Activated T-cell treated with anti-CD3 and anti-CD28 coated beads, Interleukin-2, amount 50 U/mL, for 72 hours (primary cell): Measurements from ENCODE around the gene STAG1. TPM values are rescaled to one million over a fixed set of nuclear protein-coding genes. Genes with fewer than 3 reads are reported as not detected.
"Not testable (repeated sequence)": the region's sequence is repeated elsewhere in the genome, so short reads cannot be mapped to it uniquely, and the experiment has no call there.

Source experiments
- ATAC-seq, 2 donors: fragments of 150-1000 bp; cut with Tn5 transposase; replicated peaks in 1 of 2; 2 replicates each; pipeline ENCODE4 v1.10.0; 2021; ENCODE audit warnings: moderate library complexity in 2 of 2, mild to moderate bottlenecking in 1 of 2
- DNase-seq, 2 donors: peaks; one replicate each; pipeline ENCODE4 v3.0.0; 2021 to 2022; ENCODE audit warnings: mixed read lengths in 1 of 2
- H3K27ac Mint-ChIP-seq: one replicate; pipeline ENCODE4 v1.8.0; 2022; ENCODE audit warnings: mild to moderate bottlenecking, moderate library complexity, mixed read lengths
- H3K27me3 Mint-ChIP-seq: one replicate; pipeline ENCODE4 v1.8.0; 2022; ENCODE audit warnings: low read depth, mixed read lengths
- H3K36me3 Mint-ChIP-seq, 2 donors: one replicate each; pipeline ENCODE4 v1.8.0; 2022; ENCODE audit warnings: mixed read lengths in 2 of 2, mild to moderate bottlenecking in 1 of 2; ENCODE audit not compliant: insufficient read depth in 2 of 2
- H3K4me1 Mint-ChIP-seq: one replicate; pipeline ENCODE4 v1.8.0; 2022; ENCODE audit warnings: low read depth, mixed read lengths
- H3K4me3 Mint-ChIP-seq, 2 donors: one replicate each; pipeline ENCODE4 v1.8.0; 2022; ENCODE audit warnings: mild to moderate bottlenecking in 2 of 2, mixed read lengths in 2 of 2, moderate library complexity in 2 of 2
- H3K9me3 Mint-ChIP-seq, 2 donors: one replicate each; pipeline ENCODE4 v1.8.0; 2022; ENCODE audit warnings: mixed read lengths in 2 of 2
- total RNA-seq, 2 donors: library from RNA; stranded (reverse); gene quantifications; one replicate each; pipeline ENCODE4 v1.2.3, GENCODE V29; 2022

The STAG1 gene
- total RNA-seq, 2 donors from 2014 or later = 41.0 to 52.7 TPM

DNA sequence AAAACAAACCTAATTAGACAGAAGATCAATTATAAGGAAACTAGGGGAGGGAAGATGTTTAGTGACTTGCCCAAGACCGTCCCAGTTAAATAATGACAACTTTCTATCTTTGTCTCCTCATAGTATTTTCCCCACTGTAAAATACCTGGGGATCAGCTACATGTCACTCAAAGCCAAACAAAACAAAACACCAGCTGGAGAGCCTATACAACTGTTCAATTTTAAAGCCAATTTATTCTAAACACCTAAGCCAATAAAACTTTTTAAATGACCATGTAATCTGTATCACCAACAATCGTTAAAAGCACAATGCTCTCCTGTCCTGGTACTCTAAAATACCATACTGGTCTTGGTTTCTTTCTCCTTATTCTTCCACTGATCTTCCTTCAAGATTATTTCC, 168.4 kb downstream of the STAG1 start:
- Mint-ChIP-seq H3K27ac (no peak overlapping the region), H3K4me3 (no peak overlapping the region), H3K4me1 (peaks cover 11% of the 10 kb centered on the region), H3K9me3 (no peaks in the 10 kb centered on the region), H3K36me3 (peaks cover 0 to 7% of the 10 kb centered on the region in 2 donors), H3K27me3 (no peaks in the 10 kb centered on the region)
- ATAC-seq (no peak), DNase-seq (no peak)

DNA sequence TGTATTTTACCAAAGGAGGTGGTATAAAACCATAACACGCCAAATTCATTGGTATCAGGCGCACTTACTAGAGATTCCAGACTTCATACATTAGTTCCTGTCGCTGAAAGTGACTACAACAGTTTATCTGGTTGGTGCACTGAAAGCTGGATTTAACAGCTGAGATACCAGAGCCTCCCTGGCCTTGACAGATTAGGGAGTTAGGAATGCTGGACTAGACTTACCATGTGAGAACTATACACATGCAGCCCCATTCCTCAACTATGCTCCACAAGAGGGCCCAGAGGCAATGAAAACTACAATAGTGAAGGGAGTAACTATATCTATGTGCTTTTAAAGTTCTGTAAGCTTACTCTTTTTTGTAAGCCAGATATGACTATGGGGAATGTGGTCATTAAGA, 174.4 kb downstream of the STAG1 start:
- ATAC-seq (no peak), DNase-seq (no peak)
- no peak overlapping the region for H3K4me3 Mint-ChIP-seq
- no peaks in the 10 kb centered on the region for H3K9me3 Mint-ChIP-seq
- peaks cover 0 to 6% of the 10 kb centered on the region in 2 donors for H3K36me3 Mint-ChIP-seq
- no peaks in the 10 kb centered on the region for H3K4me1 Mint-ChIP-seq
- H3K27me3 Mint-ChIP-seq = no peaks in the 10 kb centered on the region
- no peak overlapping the region for H3K27ac Mint-ChIP-seq

DNA sequence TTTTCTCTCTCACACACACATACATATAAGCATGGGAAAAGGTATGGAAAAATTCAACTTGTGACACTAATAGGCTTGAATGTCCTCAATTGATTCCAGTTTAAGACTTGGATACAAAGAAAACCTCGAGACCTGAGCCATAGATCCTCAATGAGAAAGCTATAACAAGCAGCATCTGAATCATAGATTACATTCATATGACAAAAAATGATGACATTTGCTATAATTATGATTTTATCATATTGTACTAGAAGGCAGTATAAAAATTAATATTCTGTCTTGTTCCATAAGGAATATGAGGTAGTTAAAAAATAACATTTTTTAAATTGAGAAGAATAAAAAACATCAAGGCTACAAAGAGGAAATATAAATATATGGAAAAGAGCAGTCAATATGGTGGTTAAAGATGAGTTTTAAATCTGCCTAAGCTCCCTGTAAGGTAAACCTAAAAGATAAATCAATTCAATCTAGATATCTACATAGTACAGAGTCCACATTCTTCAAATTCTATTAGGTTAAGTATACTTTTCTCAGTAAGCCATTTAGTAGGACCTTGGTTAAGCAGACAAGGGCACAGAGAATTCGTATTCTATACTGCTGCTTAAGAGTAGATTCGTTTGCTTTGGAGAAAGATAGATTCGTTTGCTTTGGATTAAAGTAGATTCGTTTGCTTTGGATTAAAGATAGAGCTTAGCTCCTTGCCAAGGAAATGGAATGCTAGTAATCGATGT, 175.7 kb downstream of the STAG1 start:
- ATAC-seq = no peak
- H3K4me3 Mint-ChIP-seq = no peak overlapping the region
- H3K27me3 Mint-ChIP-seq = no peaks in the 10 kb centered on the region
- no peaks in the 10 kb centered on the region for H3K9me3 Mint-ChIP-seq
- no peaks in the 10 kb centered on the region for H3K4me1 Mint-ChIP-seq
- H3K27ac Mint-ChIP-seq = no peak overlapping the region
- peaks cover 0 to 6% of the 10 kb centered on the region in 2 donors for H3K36me3 Mint-ChIP-seq
- DNase-seq = no peak

DNA sequence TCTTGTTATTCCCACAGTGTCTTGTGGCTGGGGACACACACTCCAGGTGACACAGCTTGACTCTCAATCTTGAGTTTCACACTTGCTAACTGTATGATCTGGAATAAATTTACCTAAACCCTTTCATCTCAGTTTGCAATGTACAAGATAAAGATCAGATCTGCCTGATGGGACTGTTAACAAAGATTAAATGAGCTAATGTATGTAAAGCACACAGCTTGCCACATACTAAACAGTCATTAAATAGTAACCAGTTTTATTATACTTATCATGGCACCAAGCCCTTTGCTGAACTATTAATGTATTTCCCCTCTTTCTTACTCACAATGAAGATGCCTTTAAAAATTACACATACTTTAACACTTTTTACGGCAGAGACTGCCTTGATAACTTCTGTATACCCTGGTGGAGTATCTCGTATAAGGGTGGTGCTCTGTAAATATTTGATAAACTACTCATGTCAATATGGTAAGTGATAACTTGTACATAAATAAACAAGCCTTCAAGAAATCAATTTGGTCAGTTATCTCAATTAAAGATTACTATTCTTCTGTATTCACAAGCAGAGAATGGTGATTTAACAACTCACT, 184.5 kb downstream of the STAG1 start:
- Mint-ChIP-seq H3K4me1 (peaks cover 10% of the 10 kb centered on the region), H3K4me3 (no peak overlapping the region), H3K36me3 (peaks cover 0 to 6% of the 10 kb centered on the region in 2 donors), H3K9me3 (no peaks in the 10 kb centered on the region), H3K27ac (peak overlapping the region; percentile 4), H3K27me3 (no peaks in the 10 kb centered on the region)
- ATAC-seq = no peak
- DNase-seq = no peak

DNA sequence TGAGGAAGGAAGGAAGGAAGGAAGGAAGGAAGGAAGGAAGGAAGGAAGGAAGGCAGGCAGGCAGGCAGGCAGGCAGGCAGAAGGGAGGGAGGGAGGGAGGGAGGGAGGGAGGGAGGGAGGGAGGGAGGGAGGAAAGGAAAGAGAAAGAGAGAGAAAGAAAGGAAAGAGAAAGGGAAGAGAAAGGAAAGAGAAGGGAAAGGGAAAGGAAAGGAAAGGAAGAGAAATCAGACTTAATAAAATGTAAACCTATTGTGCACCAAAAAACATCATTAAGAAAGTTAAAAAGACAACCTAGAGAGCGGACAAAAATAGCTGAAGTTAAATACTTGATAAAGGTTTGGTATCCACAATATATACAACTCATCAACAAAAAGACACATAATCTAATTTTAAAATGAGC, 187.2 kb downstream of the STAG1 start:
- not testable (repeated sequence) for H3K27me3 Mint-ChIP-seq, H3K4me3 Mint-ChIP-seq, H3K9me3 Mint-ChIP-seq, ATAC-seq, H3K27ac Mint-ChIP-seq, H3K36me3 Mint-ChIP-seq, H3K4me1 Mint-ChIP-seq, DNase-seq

DNA sequence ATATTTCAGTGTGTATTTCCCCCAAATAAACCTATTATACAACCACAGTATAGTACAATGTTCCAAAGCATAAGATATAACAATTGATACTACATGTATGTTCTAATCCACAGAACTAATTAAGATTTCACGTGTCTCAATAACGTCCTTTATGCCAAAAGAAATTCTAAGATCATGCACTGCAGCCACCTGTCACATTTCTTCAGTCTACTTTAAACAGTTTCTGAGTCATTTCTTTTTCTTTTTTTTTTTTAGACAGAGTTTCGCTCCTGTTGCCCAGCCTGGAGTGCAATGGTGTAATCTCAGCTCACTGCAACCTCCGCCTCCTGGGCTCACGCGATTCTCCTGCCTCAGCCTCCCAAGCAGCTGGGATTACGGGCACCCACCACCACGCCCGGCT, 190.2 kb downstream of the STAG1 start:
- DNase-seq (no peak), ATAC-seq (no peak)
- no peaks in the 10 kb centered on the region for H3K27me3 Mint-ChIP-seq
- no peaks in the 10 kb centered on the region for H3K9me3 Mint-ChIP-seq
- H3K27ac Mint-ChIP-seq = no peak overlapping the region
- peaks cover 0 to 8% of the 10 kb centered on the region in 2 donors for H3K36me3 Mint-ChIP-seq
- H3K4me1 Mint-ChIP-seq = peaks cover 10% of the 10 kb centered on the region
- H3K4me3 Mint-ChIP-seq = no peak overlapping the region

DNA sequence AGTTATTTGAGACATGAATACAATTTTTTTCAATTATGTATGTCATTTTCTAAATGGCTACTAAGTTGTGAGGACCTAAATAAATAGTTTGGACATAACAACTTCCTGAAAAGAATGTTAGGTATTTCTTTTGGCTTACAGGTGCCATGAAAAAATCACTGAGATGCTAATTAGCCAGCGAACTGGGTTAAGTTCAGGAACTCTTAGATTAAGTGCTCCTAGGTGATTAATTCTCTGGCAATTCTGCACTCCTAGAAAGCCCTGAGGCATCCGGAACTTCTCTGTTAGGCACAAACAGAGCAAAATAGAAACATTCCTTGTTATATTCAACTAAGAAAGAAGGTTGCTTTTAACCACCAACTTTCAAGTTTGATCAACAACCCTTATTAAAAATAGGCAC, 192.3 kb downstream of the STAG1 start:
- no peak for DNase-seq
- no peak for ATAC-seq

DNA sequence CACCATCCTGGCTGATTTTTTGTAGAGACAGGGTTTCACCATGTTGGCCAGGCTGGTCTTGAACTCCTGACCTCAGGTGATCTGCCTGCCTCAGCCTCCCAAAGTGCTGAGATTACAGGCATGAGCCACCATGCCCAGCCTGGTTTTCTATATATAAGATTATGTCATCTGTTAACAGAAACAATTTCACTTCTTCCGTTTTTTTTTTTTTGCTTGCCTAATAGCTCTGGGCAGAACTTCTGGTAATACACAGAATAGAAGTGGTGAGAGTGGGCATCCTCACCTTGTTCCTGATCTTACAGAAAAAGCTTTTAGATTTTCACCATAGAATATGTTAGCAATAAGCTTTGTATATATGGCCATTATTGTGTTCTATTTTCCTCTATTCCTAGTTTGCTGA, 202.7 kb downstream of the STAG1 start:
- not testable (repeated sequence) for H3K4me1 Mint-ChIP-seq, H3K9me3 Mint-ChIP-seq, H3K4me3 Mint-ChIP-seq, DNase-seq, ATAC-seq, H3K27me3 Mint-ChIP-seq
- peak overlapping the region; percentile 69 for H3K27ac Mint-ChIP-seq
- peaks cover 3 to 11% of the 10 kb centered on the region in 2 donors for H3K36me3 Mint-ChIP-seq

More for the DNA sequence above, 192.3 kb downstream of the STAG1 start:
- no peak overlapping the region for H3K27ac Mint-ChIP-seq
- no peaks in the 10 kb centered on the region for H3K27me3 Mint-ChIP-seq
- peaks cover 0 to 4% of the 10 kb centered on the region in 2 donors for H3K36me3 Mint-ChIP-seq
- H3K4me3 Mint-ChIP-seq = no peak overlapping the region
- peaks cover 10% of the 10 kb centered on the region for H3K4me1 Mint-ChIP-seq
- H3K9me3 Mint-ChIP-seq = no peaks in the 10 kb centered on the region

DNA sequence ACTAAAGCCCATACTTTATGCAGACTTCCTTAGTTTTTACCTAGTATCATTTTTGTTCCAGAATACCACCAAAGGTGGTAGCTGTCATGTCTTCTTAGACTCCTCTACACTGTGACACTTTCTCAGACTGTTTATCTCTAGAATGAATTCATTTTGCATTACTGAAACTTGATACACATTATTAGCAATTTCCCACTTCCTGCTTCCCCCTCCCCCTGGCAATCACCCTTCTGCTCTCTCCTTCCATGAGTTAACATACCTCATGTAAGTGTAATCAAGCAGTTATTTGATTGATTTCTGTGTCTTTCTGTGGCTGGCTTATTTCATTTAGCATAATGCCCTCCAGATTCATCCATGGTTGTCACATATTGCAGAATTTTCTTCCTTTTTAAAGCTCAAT, 204.9 kb downstream of the STAG1 start:
- Mint-ChIP-seq H3K36me3 (peaks cover 3 to 8% of the 10 kb centered on the region in 2 donors), H3K4me1 (no peaks in the 10 kb centered on the region), H3K9me3 (no peaks in the 10 kb centered on the region), H3K27ac (no peak overlapping the region), H3K4me3 (no peak overlapping the region), H3K27me3 (no peaks in the 10 kb centered on the region)
- ATAC-seq (no peak), DNase-seq (no peak)

DNA sequence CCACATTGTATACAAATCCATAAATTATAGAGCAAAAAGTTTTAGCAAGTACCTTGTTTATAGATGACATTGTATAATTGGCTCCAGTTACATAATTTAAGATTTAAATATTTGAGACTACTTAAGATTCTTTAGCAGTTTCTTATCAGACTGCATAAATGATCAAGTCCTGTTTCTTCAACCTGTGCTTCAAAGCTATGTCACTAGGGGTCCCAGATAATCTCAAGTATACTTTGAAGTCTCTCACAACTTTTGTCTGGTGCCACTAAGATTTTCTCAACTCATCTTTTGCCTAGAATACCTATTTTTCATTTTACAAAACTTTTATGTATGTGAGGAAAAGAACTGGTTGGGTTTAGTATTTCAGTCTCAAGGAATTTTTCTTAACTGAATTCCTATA, 205.5 kb downstream of the STAG1 start:
- H3K27ac Mint-ChIP-seq = no peak overlapping the region
- no peak overlapping the region for H3K4me3 Mint-ChIP-seq
- ATAC-seq (no peak), DNase-seq (no peak)
- H3K36me3 Mint-ChIP-seq = peaks cover 3 to 8% of the 10 kb centered on the region in 2 donors
- no peaks in the 10 kb centered on the region for H3K4me1 Mint-ChIP-seq
- H3K9me3 Mint-ChIP-seq = no peaks in the 10 kb centered on the region
- H3K27me3 Mint-ChIP-seq = no peaks in the 10 kb centered on the region

DNA sequence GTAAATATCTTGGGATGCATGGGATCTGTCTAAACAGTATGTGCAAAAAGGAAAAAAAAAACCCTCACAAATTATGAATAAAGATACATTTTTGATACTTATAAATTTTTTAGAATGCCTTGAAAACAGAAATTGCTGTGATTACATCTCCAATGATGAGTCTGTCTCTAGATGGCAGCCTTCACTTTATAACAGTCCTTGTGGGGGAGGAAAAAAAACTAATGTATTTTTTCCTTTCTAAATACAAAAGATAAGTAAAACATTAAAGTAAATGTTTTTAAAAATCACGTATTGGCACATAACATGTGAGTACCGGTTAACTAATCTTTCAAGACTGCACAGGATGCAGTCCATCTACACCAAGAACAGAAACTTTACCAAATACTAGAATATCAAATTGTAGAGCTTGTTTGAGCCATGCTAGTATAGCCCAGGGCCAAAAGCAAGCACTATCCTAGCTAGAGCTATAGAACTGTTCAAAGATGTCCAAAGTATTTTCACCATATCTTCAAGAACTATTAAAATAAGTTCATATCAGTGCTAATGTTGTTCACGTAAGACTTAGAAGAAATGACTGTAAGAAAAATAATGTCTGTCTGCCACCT, 206.4 kb downstream of the STAG1 start:
- no peak for ATAC-seq
- H3K36me3 Mint-ChIP-seq = peaks cover 2 to 8% of the 10 kb centered on the region in 2 donors
- no peaks in the 10 kb centered on the region for H3K4me1 Mint-ChIP-seq
- H3K27ac Mint-ChIP-seq = no peak overlapping the region
- no peaks in the 10 kb centered on the region for H3K9me3 Mint-ChIP-seq
- no peak overlapping the region for H3K4me3 Mint-ChIP-seq
- no peak for DNase-seq
- H3K27me3 Mint-ChIP-seq = no peaks in the 10 kb centered on the region

DNA sequence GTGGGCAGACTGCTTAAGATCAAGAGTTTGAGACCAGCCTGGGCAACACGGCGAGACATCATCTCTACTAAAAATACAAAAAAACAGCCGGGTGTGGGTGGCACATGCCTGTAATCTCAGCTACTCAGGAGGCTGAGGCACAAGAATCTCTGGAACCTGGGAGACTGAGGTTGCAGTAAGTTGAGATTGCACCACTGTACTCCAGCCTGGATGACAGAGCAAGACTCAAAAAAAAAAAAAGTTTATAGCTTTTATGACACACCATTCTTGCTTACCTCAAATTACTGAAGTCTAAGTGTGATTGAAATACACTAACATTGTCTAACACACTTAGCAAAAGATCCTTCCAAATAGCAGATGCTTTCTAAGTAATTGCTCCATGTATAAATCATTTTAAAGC, 207.6 kb downstream of the STAG1 start:
- Mint-ChIP-seq H3K36me3 (peaks cover 0 to 3% of the 10 kb centered on the region in 2 donors), H3K9me3 (no peaks in the 10 kb centered on the region), H3K27ac (no peak overlapping the region), H3K4me1 (no peaks in the 10 kb centered on the region), H3K27me3 (no peaks in the 10 kb centered on the region), H3K4me3 (no peak overlapping the region)
- ATAC-seq (no peak), DNase-seq (no peak)

DNA sequence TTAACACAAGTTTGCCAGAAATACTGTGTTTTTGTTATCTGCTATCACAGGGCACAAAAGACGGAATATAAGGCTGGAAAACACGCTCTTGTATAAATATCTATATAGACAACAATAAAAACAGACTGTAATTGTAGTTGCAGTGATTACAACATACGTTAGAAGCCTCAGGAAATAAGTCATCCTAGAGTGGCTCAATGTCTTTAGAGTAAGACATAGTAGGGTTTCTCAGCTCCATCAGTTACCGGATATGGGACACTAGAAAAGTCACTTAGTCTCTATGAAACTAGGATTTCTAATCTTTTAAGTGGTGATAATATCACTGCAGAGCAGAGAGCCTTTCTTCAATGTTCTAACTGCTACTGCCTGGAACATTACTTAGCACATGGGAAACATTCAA, 208.8 kb downstream of the STAG1 start:
- Mint-ChIP-seq H3K4me3 (no peak overlapping the region), H3K36me3 (peaks cover 1 to 5% of the 10 kb centered on the region in 2 donors), H3K27me3 (no peaks in the 10 kb centered on the region), H3K9me3 (no peaks in the 10 kb centered on the region), H3K27ac (peak overlapping the region; percentile 66), H3K4me1 (no peaks in the 10 kb centered on the region)
- ATAC-seq (no peak), DNase-seq (no peak)
